GM19351 (cell line): Measurements from ENCODE around the gene PCDHGA1.
A peak's percentile ranks its signal among the peaks of the same experiment; 100 is the strongest.

Experiments used
- ATAC-seq: cut with Tn5 transposase; IDR thresholded peaks from one replicate; pipeline ENCODE4 v1.9.1; 2021; ENCODE audit warnings: mild to moderate bottlenecking, moderate library complexity; ENCODE audit not compliant: unreplicated experiment

The PCDHGA1 gene

DNA sequence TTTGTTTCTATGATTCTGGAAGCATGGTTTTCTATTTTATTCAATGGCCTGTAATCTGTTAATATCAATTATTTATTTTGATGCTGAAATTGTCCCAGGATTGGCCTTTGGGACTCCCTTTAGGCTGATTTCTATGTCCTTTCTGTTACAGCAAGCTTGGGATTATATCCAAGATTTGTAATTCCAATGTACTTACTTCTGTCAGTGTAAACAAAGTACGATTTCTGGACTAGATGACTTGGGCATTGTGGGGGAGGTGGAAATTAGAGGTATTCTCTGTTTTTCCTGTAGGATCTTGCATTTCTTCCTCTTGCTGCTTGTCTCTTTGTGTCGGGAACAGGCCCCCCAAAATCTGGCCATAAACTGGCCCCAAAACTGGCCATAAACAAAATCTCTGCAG is 103.7 kb downstream of the PCDHGA1 start:
- ATAC-seq = no peak

DNA sequence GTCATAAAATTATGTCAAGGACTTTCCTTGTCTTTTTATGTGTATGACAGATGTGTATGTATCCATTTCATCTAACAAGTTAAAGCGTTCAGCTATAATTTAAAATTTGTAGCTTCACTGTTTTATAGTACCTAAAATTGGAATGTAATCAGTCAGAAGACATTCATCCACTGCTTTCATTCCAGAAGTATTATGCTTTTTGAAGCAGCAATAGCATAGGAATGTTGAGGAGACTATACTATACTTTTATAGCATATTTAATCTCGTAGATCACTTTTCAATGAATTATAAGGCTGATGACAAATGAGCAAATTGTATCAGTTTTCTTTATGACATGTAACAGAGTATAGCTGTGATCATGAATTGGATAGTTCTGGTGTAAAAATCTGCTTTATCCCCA is 106.9 kb downstream of the PCDHGA1 start:
- no peak for ATAC-seq

DNA sequence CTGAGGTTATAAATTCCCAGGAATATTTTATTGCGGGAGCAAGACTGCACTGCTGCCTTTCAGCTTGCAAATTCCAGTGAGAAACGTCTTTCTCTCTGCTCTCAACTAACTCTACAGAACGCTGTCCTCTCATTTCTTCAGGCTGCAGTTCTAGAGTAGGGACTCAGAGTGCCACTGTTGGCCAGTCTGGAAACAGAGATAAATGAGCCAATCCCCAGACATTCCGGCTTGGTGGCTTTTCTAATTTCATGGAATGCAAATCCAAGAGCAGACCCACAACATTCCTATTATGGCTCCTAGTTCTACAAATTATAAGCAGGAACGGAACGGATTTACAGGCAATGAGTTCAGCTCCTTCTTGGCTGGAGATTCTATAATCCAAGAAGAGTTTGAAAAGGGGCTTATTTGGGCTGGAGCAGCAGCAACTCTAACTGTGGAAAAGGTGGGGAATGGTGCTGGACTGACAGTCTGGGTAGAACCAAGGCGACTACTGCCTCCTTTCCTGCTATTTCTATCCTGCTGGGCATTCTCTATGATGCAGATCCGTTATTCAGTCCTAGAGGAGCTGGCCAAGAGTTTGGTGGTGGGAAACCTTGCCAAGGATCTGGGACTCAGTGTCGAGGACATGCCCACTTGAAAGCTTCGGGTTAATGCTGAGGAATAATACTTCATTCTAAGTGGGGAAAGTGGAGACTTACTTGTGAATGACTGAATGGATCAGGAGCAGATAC is 109.3 kb downstream of the PCDHGA1 start:
- no peak for ATAC-seq

DNA sequence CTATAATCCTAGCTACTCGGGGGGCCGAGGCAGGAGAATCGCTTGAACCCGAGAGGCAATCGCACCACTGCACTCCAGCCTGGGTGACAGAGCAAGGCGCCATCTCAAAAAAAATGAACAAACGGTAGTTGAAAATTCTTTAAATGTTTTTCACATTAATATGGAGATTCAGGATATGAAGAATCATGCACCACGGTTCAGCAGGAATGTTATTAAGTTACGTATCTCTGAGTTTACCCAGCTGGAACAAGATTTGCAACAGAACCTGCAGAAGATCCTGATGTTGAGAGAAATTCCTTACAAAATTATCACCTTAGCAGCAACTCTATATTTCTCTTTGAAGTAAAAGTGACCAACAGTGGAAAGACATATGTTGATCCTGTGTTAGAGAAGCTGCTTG is 110.0 kb downstream of the PCDHGA1 start:
- ATAC-seq = no peak

DNA sequence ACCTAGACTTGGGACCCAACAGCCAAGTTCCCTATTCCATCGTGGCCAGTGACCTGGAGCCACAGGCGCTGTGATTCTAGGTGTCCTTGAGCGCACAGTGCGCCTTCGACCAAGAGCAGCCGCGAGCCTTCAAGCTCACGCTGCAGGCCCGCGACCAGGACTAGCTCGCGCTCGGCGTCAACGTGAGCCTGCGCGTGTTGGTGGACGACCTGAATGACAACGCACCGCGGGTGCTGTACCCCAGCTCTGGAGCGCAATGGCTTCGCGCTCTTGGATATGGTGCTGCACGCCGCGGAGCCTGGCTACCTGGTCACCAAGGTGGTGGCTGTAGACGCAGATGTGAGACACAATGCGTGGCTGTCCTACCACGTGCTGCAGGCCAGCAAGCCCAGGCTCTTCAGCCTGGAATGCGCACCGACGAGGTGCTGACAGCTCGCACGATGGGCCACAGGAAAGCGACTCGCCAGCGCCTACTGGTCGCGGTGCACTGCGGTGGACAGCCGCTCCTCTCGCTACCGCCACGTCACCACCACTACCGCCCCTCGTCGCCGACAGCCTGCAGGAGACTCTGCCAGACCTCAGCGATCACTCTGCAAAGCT is 111.4 kb downstream of the PCDHGA1 start:
- ATAC-seq = no peak

DNA sequence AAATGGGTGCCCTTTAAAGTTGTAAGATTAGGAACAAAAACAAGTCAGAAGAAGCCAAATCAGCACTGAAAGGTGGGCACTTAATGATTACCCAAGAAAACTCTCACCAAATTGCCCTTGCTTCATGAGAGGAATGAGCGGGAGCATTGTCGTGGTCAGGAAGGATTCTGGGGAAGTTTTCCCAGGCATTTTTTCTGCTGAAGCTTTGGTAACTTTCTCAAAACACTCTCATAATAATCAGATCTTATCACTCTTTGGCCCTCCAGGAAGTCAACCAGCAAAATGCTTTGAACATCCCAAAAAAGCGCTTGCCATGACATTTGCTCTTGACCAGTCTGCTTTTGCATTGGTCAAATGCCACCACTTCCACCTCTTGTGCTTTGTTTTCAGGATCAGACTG is 135.0 kb downstream of the PCDHGA1 start:
- no peak for ATAC-seq

DNA sequence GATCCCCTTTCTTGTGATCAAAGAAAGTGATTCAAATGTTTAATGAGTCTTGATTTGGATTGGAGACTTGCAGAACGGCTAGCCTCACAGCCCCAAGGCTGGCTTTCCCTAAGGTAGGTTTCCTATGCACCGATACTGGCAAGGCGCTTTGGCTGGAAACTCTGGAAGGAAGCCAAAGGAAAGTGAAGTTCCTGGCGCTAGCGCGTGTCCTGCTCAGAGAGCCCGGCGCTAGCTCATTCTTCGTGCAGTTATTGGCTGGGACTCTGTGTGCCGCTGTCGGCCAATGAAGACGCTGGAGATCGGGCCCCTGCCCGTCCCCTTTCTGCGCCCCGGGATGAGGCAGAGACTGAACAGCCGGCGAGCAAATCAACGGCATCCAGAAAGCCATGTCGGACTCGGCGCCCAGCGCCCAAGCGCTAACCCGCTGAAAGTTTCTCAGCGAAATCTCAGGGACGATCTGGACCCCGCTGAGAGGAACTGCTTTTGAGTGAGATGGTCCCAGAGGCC is 145.4 kb downstream of the PCDHGA1 start, which contains the start of gene PCDHGC3:
PCDHGC3 (plus strand) TSS at position 342 of the 507 bp plus-strand sequence; CDS start at position 493, 151 bp downstream.
- ATAC-seq = peak; percentile 96

DNA sequence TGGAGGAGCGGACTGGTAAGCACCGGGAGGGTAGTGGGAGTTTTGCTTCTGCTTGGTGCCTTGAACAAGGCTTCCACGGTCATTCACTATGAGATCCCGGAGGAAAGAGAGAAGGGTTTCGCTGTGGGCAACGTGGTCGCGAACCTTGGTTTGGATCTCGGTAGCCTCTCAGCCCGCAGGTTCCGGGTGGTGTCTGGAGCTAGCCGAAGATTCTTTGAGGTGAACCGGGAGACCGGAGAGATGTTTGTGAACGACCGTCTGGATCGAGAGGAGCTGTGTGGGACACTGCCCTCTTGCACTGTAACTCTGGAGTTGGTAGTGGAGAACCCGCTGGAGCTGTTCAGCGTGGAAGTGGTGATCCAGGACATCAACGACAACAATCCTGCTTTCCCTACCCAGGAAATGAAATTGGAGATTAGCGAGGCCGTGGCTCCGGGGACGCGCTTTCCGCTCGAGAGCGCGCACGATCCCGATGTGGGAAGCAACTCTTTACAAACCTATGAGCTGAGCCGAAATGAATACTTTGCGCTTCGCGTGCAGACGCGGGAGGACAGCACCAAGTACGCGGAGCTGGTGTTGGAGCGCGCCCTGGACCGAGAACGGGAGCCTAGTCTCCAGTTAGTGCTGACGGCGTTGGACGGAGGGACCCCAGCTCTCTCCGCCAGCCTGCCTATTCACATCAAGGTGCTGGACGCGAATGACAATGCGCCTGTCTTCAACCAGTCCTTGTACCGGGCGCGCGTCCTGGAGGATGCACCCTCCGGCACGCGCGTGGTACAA is 146.0 kb downstream of the PCDHGA1 start:
- ATAC-seq = peak; percentile 31

DNA sequence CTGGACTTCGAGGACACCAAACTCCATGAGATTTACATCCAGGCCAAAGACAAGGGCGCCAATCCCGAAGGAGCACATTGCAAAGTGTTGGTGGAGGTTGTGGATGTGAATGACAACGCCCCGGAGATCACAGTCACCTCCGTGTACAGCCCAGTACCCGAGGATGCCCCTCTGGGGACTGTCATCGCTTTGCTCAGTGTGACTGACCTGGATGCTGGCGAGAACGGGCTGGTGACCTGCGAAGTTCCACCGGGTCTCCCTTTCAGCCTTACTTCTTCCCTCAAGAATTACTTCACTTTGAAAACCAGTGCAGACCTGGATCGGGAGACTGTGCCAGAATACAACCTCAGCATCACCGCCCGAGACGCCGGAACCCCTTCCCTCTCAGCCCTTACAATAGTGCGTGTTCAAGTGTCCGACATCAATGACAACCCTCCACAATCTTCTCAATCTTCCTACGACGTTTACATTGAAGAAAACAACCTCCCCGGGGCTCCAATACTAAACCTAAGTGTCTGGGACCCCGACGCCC is 146.8 kb downstream of the PCDHGA1 start:
- no peak for ATAC-seq

DNA sequence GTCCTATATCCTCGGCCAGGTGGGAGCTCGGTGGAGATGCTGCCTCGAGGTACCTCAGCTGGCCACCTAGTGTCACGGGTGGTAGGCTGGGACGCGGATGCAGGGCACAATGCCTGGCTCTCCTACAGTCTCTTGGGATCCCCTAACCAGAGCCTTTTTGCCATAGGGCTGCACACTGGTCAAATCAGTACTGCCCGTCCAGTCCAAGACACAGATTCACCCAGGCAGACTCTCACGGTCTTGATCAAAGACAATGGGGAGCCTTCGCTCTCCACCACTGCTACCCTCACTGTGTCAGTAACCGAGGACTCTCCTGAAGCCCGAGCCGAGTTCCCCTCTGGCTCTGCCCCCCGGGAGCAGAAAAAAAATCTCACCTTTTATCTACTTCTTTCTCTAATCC is 147.5 kb downstream of the PCDHGA1 start:
- no peak for ATAC-seq

DNA sequence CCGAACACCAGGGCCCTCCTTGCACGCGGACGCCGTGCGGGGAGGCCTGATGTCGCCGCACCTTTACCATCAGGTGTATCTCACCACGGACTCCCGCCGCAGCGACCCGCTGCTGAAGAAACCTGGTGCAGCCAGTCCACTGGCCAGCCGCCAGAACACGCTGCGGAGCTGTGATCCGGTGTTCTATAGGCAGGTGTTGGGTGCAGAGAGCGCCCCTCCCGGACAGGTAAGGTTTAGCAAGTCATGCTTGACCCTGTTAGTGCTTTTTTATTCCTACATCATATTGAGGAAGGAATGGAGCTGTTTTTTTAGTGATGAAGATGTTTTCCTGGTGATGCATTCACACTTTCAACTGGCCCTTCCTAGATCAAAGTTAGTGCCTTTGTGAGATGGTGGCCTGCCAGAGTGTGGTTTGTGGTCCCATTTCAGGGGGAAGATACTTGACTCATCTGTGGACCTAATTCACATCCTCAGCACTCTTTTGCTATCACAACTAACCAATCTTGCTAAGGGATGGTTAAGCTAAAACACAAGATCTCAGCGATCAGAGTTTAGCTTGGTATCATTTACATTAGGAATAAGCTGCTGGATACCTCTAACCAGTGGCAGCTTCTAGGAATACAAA is 148.1 kb downstream of the PCDHGA1 start:
- ATAC-seq = no peak

DNA sequence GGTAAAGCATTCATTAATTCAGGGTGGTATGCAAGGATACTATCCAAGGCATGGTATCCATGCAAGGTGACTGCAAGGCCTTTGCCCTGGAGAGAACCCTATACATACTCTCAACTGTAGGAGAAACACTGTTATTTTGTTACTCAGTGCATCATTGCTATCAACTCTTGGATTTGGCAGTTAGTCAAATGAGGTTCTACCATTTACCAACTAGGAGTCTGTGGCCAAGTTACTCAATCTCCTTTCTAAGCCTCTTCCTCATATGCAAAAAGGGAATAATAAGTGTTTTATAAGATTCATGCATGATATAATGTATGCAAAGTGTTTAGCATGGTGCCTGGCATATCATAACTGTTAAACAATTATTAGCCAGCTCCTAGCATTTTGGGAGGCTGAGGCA is 149.5 kb downstream of the PCDHGA1 start:
- ATAC-seq = no peak

DNA sequence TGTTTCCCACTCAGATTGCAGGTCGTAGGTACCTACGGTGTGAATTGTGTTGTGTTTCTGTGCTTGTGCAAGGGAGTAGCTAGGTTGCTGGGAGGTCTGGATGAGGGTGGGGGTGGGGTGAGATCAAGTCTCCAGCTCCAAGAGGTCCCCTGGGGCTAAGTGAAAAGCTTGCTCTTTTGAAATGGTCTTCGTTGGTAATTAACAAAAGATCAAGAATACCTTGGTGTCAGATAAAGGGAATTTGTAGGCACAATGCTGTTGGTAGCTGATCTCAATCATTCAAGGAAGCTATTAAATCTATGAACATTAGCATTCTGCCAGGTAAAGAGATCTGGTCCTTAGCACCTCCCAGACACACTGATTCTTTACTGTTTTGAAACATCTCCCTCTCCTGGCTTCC is 153.6 kb downstream of the PCDHGA1 start:
- no peak for ATAC-seq

DNA sequence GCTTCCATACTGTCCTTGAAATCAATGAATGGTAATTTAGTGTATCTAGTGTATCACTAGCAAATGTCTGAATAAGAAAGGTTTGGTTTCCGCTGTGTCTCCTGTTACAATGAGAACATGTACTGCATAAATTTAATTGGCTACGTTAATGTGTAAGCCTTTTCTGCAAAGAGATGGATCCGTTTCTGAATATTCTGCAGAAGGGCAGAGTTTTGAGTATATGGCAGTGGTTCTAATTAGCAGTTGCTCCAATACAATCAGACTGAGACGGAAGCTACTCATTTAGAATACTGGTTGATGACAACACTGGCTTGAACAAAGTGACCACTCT is 154.0 kb downstream of the PCDHGA1 start:
- ATAC-seq = no peak

DNA sequence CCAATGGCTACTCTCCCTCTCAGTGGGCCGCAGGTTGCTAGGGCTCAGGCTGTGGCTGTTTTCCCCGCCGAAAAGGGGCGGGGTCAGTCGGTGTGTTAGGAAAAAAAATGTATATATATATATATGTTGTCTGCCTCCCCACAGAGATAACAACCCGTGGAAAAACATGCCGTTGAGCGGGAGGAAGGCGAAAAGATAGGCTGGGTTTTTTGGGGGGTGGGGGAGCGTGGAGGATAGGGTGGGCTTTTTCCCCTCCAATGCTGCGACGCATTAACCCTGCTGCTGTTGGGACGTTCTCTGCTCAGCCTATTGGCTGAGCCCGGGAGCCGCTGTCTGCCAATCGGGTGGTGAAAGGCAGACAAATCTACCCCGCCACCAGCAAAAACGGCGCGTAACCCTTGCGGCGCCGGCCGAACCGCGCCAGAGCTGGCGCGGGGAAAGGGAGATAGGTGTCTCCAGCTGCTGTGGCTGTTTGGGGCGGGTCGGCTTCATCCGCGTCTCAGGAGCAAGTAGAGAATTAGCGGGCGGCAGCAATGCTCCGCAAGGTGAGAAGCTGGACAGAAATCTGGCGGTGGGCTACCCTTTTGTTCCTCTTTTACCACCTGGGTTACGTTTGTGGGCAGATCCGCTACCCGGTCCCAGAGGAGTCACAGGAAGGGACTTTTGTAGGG is 154.5 kb downstream of the PCDHGA1 start, which contains the start of gene PCDHGC4:
PCDHGC4 (plus strand) TSS at position 390 of the 671 bp plus-strand sequence; CDS start at position 534, 144 bp downstream.
- ATAC-seq = peak; percentile 37

DNA sequence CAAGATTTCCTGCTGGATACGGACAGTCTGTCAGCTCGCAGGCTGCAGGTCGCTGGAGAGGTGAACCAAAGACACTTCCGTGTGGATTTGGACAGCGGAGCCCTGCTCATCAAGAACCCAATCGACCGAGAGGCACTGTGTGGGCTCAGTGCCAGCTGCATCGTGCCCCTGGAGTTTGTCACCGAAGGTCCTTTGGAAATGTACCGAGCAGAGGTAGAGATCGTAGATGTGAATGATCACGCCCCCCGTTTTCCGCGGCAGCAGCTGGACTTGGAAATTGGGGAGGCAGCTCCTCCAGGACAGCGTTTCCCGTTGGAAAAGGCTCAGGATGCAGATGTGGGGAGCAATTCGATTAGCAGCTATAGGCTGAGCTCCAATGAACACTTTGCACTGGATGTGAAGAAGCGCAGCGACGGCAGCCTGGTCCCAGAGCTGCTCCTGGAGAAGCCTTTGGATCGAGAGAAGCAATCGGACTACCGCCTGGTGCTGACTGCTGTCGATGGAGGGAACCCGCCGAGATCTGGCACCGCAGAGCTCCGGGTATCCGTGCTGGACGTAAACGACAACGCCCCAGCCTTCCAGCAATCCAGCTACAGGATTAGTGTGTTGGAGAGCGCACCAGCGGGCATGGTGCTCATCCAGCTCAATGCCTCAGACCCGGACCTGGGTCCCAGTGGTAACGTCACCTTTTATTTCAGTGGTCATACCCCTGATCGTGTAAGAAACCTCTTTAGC is 155.2 kb downstream of the PCDHGA1 start:
- no peak for ATAC-seq

DNA sequence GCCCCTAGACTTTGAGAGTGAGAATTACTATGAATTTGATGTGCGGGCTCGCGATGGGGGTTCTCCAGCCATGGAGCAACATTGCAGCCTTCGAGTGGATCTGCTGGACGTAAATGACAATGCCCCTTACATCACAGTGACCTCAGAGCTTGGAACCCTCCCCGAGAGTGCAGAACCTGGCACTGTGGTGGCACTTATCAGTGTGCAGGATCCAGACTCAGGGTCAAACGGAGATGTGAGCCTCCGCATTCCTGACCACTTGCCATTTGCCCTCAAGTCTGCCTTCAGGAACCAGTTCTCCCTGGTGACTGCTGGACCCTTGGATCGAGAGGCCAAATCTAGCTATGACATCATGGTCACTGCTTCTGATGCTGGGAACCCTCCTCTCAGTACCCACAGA is 155.8 kb downstream of the PCDHGA1 start:
- ATAC-seq = no peak

DNA sequence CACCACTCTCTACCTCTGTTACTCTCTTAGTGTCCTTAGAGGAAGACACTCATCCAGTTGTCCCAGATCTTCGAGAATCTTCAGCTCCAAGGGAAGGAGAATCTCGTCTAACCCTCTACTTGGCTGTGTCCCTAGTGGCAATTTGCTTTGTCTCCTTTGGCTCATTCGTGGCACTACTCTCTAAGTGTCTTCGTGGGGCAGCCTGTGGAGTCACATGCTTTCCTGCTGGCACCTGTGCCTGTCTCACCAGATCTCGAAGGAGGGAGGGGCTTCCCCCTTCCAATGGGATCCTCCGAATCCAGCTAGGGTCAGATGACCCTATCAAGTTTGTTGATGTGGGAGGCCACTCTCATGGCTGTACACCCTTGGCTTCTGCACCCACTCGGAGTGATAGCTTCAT is 156.8 kb downstream of the PCDHGA1 start:
- no peak for ATAC-seq
